Hypothalamus (tissue), 51 donors: ENCODE results near the gene SLC4A11.

Experiments used
- DNase-seq, 51 donors: peaks; one replicate each; lab custom pipeline; 2025; lab: John Stamatoyannopoulos, UW

The SLC4A11 gene

DNA sequence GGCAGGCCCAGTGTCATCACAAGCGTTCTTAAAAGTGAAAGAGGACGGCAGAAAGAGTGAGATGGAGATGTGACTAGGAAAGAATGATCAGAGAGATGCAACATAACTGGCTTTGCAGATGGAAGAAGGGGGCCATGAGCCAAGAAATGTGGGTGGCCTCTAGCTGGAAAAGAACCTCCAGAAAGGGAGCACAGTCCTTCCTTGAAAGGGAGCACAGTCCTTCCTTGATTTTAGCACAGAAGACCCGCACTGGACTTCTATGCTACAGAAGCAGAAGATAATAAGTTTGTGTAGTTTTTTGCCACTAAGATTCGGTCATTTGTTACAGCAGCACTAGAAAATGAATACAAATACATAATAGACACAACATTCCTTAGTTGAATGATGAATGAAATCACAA, 58.7 kb downstream of the SLC4A11 start:
- no peak for DNase-seq

DNA sequence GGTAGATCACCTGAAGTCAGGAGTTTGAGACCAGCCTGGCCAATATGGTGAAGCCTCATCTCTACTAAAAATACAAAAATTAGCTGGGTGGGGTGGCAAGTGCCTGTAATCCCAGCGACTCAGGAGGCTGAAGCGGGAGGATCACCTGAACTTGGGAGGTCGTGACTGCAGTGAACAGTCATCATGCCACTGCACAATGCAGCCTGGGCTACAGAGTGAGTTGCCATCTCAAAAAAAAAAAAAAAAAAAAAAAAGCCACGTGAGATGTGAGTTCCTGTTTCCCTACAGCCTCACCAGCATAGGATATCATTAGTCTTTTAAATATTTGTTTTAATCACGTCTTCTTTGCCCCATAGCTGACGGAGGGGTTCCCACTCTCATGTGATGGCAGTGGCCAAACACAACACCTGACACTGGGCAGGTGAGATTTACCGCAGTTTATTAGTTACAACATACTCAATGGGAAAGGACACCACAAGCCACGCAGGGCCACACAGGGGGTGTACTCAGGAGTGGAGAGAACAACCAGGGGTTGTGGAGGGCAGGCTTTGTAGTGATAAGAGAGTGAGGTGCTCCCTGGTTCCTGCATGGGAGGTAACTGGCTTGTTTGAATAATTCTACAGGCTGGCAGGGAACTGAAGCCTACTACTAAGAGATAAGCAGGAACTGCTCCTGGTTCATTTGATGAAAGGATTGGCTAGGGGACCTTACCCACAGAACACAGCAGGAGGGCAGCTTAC, 61.1 kb downstream of the SLC4A11 start:
- DNase-seq, result no peak
